Stimulated activated CD4-positive, alpha-beta T cell treated with anti-CD3 and anti-CD28 coated beads, Interleukin-2, amount 100 ng/mL, for 48 hours (primary cell): ENCODE data around the gene ZDHHC14.

ENCODE experiments used
- DNase-seq, 2 donors: peaks; one replicate each; pipeline ENCODE4 v3.0.0-alpha.2; 2020

The ZDHHC14 gene

DNA sequence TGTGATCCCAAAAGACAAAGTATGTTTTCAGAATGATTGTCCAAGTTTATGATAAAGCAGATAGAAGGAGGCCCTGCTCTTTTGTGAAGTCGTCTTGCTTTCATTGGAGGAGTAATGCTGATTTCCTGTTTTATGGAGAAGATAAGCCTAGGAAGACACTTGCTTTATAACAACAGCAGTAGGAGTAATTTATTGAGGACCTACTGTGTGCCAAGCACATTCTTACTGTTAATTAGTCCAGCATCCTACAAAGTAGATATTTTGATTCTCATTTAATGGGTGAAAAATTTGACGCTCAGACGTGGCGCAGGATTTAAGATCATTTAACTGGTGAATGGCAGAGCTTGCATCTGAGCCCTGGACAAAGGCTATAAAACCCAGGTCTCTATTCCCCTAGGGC lies 87.6 kb downstream of the ZDHHC14 start:
- no peak for DNase-seq

DNA sequence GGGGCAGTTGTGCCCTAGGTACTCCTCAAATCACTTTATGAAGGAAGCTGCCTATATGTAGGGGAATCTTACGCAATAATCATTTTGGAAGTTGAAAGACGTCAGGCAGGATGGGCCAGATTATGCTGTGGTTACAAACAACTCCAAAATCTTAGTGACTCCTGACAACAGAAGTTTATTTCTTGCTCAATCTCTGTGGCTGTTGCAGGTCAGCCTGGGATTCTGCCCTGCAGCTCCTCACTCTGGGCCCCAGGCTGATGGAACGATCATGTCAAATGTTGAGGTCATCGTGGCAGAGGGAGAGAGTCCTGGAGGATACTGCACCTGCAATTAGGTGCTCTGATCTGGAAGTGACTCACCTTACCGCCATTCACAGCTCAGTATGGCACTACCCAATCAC lies 88.4 kb downstream of the ZDHHC14 start:
- DNase-seq, result no peak

- no peak for DNase-seq
These were observed 90.2 kb downstream of the ZDHHC14 start for GRCh38 chr6:157471077-157471686.

DNA sequence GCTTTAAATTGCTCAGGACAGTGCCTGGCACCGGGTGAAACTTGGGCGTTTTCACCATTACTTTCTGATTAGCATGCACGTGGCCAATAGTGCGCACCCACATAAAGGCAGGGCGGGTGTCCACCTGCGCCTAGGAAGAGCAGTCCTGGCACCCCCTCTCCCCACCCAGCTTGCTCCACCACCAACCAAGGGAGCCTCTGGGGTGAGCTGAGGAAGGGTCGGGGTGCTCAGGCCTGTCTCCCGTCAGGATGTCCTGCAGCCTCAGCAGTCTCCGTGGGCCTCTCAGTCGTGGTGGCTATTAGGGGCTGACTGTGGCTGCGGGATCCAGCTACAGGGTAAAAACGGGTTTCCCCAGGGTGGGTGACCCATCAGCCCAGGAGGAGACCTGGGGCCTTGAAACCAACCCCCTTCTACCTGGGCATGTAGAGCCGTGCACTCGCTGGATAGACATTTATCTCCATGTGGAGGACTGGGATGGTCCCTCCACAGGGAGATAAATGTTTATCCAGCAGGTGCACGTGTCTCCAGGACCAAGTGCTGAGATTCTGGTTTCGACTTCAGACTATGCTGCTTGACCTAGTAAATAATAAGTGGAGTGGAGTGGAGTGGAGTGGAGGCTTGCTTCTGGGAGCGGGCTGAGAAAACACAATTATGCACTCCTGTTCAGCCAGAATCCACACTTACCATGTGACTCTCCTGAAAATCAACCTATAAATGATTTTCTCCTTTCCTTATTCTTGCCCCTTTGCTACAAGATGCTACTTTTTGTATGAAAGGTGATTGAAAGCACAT lies 91.1 kb downstream of the ZDHHC14 start:
- no peak for DNase-seq

DNA sequence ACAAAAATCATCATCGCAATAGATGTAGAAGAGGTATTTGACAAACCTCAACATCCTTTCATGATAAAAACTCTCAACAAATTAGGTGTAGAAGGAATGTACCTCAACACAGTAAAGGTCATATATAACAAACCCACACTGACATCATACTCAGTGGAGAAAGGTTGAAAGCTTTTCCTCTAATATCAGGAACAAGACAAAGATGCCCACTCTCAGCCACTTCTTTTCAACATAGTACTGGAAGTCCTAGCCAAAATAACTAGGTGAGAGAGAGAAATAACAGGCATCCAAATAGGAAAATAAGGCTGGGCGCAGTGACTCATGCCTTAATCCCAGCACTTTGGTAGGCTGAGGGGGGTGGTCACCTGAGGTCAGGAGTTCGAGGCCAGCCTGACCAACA lies 95.8 kb downstream of the ZDHHC14 start:
- no peak for DNase-seq

DNA sequence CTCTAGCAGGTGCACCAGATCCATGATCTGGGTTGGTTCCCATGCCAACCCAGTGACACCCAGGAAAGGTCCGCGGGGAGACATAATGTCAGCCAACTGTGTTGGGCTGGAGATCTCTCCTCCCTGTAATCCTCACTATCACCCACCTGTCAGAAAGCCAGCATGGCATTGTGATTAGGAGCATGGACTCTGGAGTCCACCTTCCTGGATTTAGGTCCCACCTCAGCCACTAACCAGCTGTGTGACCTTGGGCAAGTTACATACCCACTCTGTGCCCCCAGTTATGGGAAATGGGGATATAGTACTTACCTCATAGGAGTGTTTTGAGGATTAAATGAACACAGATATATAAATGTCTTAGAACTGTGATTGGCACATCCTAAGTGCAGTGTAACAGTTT lies 97.9 kb downstream of the ZDHHC14 start:
- no peak for DNase-seq

GRCh38 chr6:157479464-157480303 lies 98.7 kb downstream of the ZDHHC14 start:
- DNase-seq, result no peak

DNA sequence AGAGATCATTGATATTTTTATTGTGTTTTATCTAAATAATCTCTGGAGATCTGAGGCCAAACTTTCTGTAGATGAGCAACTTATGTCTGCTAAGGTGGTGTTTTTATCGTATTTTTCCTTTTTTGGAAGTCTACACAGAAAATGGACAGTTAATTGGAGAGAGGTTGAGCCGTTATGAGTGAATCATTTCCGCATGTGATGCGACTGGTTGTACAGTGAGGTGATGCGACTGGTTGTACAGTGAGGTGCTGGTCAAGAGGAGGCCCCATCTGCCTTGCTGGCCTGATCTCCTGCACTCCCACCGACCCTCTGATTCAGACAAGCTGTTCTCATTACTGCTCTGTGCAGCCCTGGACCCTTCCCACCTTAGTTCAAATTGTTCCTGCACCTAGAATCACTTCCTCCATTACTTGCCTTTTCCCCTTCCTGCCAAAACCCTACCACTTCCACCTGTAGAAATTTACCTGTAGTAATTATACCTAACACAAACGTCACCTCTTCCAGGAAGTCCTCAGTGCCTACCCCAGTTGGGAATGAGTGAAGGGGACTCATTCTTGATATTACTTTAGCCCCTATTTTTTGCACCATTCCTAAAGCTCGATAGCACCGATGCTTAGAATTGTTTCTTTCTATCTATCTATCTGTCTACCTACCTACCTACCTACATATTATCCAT lies 100.3 kb downstream of the ZDHHC14 start:
- DNase-seq, result no peak

GRCh38 chr6:157481865-157482249 lies 100.9 kb downstream of the ZDHHC14 start:
- no peak for DNase-seq

DNA sequence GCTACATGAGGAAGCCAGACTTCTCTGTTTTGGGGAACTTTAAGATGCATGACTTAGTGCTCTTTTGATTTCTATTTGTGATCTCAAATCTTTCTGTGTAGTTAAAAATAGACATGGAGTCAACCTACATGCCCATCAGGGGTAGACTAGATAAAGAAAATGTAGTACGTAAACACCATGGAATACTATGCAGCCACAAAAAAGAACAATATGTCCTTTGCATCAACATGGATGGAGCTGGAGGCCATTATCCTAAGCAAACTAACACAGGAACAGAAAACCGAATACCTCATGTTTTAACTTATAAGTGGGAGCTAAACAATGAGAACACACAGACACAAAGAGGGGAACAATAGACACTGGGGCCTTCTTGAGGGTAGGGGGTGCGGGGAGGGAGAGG lies 102.8 kb downstream of the ZDHHC14 start:
- DNase-seq, result no peak

- no peak for DNase-seq
These were observed 103.2 kb downstream of the ZDHHC14 start for GRCh38 chr6:157484181-157484580.

- no peak for DNase-seq
These were observed 105.6 kb downstream of the ZDHHC14 start for GRCh38 chr6:157486572-157486971.

GRCh38 chr6:157487110-157487773 lies 106.3 kb downstream of the ZDHHC14 start:
- DNase-seq, result no peak

- no peak for DNase-seq
These were observed 107.1 kb downstream of the ZDHHC14 start for GRCh38 chr6:157488058-157488457.

DNA sequence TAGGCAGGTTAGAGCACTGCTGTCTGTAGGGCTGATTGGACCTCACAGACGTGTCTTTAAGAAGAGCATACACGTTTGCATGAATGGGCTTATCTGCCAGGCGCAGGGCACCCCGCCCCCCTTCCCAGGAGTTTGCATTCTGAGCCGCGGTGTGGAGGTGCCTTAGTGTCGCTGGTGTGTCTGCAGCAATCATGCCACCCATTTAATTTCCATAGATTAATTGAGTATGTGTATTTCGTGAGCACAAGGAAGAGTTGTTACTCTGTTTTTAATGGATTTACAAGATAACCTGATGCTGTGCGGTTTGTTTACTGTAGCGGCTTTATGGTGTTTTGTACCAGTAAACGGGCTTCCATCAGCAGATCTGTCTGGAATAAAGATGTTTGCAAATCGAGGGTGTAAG lies 107.7 kb downstream of the ZDHHC14 start:
- DNase-seq, result no peak

DNA sequence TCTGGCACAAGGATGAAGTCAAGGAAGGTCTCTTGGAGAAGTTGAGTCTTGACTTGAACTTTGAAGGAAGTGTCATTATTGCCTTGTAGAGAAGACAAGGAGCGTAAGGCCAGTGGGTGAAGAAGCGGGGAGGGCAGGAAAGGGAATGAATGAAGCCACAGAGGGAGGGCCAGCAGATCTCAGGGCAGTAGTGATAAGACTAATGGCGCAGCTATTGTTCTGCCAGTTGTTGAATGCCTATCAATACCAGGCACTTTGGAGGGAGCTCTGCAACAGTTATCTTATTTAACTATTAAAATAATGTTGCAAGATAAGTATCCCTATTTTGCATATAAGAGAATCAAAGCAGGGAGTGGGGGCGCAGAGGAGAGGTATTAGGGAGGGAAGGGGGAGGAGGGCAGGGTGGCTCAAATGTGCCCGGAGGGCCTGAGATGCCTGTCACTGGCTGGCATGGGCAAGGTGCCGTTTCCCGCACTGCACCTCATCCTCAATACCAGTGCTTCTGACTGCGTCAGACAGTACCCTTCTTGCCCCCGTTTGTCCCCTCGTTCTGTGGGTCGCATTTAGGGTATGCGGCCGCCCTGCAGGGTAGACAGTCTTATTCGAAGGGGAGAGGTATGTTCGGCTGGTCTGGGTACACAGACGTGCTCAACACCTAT lies 109.8 kb downstream of the ZDHHC14 start:
- DNase-seq, result no peak

GRCh38 chr6:157491571-157492232 lies 110.7 kb downstream of the ZDHHC14 start:
- no peak for DNase-seq

- DNase-seq, result no peak
These were observed 111.3 kb downstream of the ZDHHC14 start for GRCh38 chr6:157492249-157492648.

GRCh38 chr6:157492741-157493140 lies 111.8 kb downstream of the ZDHHC14 start:
- no peak for DNase-seq

DNA sequence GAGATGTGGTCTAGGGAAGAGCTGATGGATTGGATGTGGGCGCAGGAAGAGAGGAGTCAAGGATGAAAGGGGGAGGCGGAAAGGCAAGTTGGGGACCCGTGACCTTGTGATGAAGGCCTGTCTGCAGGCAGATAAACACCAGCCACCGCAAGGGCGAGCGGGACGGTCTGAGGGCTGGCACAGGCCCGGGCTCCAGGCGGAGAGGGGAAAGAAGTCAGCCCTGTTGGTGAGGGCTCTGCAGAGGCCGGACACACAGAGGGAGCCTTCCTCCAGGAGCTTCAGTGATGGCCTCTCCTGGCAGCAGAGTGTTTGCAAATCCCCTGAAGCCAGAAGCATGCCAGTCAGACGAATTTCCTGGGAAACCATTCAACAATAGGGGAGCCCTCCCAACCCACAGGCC lies 112.2 kb downstream of the ZDHHC14 start:
- no peak for DNase-seq

GRCh38 chr6:157493576-157493975 lies 112.6 kb downstream of the ZDHHC14 start:
- no peak for DNase-seq
